CD4-positive, alpha-beta T cell treated with Interleukin-15 for 1 hour (primary cell): ENCODE results near the gene RAD51B.
A peak's percentile ranks its signal among the peaks of the same experiment; 100 is the strongest.

Experiments
- DNase-seq: peaks from one replicate; pipeline ENCODE4 v3.0.0-alpha.2; 2020

The RAD51B gene

DNA sequence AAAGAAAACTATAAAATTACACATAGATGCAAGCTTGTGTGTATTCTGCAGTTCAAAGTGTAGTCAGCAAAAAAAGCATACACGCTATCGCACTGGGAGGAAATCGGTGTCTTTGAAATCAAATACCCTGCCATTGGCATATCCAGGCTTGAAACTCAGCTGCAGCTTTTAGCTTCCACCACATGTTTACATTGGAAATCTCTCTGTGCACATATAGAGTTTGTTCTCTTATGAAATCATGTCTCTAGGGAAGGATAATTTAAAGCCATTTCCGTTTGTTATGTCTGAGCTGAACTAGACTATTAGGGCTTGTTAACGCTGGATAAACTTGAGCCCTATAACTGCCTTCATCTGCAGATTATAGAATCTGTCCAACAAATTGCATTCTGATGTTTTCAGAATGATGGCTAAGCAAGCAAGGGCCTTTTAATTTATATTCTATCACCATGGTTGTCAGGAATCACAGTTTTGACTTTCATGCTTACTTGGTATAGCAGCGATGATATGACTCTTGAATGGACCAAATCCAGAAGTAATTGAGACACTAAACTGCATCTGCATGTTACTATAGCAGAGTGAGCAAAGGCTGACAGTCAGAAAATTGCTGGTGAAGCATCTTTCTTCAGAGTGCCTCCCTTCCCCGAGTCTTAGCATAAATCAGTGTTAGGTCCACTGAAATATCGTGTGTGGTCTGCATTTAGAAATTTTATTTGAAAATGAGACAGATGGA, 530.5 kb downstream of the RAD51B start:
- no peak for DNase-seq

DNA sequence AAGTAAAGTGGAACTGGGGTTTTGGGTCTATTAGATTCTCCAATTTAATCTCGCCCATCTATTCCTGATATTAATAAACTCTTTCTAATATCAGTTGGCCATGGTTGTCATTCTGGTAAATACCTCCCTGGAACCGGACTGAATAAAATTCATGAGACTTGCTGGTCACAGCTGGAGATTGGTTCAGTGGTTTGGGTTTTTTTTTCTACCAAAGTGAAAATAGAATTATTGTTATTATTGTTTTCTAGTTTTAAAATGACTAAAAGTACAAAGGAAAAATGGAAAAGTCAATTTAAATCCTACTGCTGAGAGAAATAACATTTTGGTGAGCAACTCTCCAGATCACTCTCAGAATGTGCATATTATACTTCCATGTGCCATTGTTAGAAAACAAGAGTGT, 535.8 kb downstream of the RAD51B start:
- DNase-seq, result no peak

DNA sequence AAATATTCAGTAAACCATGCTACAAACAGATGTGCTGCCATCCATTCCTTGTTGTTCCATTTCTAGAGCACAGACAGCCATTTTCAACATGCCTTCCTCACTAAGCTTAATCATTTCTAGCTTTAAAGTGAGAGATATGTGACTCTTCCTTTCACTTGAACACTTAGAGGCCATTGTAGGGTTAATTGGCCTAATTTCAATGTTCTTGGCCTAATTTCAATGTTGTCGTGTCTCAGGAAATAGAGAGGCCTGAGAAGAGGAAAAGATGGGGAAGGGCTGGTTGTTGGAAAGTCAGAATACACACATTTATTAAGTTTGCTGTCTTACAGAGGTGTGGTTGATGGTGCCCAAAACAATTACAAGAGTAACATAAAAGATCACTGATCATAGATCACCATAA, 538.2 kb downstream of the RAD51B start:
- DNase-seq, result no peak

DNA sequence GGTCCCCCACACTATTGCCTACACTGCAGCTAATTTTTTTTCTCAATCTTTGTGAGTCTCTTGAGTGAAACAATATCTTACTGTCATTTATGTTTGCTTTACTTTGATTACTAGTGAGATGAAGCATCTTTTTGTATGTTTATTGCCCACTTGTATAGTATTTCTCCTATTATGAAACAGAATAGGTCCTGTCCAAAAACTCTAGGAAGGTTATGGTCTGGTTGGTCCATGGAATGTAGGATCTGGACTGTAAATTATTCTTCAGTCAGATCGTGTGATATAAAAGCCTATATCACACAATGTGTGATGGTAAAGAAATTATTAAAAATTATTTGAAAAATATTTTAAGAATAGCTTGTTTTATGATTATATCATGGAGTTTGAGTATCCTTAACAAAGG, 538.9 kb downstream of the RAD51B start:
- no peak for DNase-seq

- DNase-seq, result no peak
Measured at GRCh38 chr14:68359022-68359836, 539.6 kb downstream of the RAD51B start.

- no peak for DNase-seq
Measured at GRCh38 chr14:68359837-68360552, 540.4 kb downstream of the RAD51B start.

GRCh38 chr14:68361231-68361630, 541.7 kb downstream of the RAD51B start:
- DNase-seq, result no peak

DNA sequence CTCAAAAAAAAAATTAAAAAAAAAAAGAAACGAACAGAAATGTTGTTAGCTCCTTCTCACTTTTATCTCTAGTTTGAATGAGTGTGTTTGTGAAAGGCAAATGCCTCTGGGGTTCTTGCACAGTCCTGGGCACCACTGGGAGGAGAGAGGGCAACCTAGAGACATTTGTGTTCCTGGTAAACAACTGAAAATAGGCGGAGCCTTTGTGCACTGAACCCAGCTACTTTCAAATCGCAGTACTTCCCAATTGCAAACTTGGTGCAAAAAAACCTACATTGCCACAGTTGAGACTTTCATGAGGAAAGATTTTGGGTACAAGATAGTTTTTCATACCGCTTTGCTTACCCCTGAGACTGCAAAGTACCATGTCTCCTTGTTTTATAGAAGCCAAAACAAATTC, 543.3 kb downstream of the RAD51B start:
- peak; percentile 38 for DNase-seq

- DNase-seq, result no peak
Measured at GRCh38 chr14:68363466-68363842, 543.9 kb downstream of the RAD51B start.

DNA sequence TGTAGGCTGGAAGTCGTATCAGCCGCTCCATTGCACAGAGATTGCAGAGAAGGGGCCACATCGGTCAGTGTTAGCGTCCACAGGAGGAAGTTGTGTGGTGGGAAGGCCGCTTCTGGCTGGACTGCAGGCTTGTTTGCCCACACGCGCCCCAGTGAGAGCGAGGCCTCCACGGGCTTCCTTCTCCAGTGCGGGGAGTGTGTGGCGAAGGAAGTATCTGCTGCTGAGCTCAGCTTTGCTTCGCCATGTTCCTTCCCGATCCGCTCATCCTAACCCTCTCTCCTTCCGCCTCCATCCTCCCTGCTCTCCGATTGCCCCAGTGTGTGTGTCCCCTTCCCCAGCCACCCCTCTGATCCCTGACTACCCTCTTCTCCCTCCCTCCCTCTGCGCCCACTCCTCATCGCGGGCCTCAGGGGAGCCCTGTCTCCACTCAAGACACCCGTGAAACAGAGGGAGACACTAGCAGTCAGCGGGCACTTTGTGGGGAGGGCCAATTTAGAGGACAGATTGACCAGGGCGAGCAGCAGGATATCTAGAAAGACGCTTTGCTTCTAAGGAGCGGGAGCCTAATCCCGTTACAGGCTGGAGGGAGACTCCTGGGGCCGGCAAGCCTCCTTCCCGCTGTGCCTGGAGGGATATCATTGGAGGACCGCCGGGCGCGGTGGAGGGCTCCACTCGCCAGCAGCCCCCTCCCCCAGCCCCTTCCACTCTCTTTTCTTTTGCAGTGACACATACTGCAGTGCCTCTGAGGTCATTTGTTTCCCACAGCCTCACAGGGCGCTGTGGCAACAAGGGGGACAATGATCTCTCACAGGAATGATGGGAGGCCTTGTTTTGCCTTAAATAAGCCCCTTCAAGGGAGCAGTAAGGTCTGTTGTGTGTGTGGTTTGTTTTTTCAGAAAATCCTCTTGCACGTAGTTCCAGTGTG, 544.5 kb downstream of the RAD51B start:
- DNase-seq, result peak; percentile 36

GRCh38 chr14:68364792-68365192, 545.2 kb downstream of the RAD51B start:
- DNase-seq, result no peak

DNA sequence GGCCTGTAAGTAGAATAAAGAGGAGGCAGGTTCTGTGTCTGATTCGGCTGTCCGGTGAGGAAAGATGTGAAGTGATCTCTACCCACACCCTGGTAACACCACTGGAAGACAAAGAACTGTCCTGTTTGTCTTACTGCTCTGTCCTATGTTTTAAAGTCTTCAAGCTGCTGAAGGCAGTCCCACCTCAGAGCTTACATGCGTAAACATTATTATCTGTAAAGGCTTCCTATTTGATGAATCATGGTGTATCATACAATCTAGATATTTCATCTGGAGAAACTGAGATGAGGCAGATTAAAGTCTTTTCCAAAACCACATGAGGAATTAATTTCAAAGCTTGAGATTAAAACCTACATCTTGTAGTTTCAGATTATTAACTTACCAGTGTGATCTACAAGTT, 545.6 kb downstream of the RAD51B start:
- DNase-seq, result no peak

GRCh38 chr14:68366656-68367055, 547.1 kb downstream of the RAD51B start:
- no peak for DNase-seq

DNA sequence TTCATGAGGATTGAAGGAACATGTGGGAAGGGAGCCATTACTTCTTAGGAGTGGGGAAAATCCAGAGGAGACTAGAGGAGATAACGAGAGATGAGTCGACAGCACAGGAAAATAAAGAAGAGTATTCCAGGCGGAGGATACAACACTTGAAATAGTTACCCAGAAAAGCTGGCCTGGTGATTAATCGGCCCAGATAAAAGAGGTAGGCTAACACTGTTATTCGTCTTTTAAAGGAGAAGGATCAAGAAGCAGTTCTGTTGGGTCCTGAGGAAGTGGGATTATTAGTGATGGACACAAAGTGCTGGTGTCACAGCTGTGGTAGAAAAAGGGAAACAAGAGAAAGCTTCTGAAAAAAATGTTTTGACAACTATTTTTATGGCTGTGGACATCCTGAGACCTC, 548.0 kb downstream of the RAD51B start:
- no peak for DNase-seq

- DNase-seq, result no peak
Measured at GRCh38 chr14:68368850-68369249, 549.3 kb downstream of the RAD51B start.

DNA sequence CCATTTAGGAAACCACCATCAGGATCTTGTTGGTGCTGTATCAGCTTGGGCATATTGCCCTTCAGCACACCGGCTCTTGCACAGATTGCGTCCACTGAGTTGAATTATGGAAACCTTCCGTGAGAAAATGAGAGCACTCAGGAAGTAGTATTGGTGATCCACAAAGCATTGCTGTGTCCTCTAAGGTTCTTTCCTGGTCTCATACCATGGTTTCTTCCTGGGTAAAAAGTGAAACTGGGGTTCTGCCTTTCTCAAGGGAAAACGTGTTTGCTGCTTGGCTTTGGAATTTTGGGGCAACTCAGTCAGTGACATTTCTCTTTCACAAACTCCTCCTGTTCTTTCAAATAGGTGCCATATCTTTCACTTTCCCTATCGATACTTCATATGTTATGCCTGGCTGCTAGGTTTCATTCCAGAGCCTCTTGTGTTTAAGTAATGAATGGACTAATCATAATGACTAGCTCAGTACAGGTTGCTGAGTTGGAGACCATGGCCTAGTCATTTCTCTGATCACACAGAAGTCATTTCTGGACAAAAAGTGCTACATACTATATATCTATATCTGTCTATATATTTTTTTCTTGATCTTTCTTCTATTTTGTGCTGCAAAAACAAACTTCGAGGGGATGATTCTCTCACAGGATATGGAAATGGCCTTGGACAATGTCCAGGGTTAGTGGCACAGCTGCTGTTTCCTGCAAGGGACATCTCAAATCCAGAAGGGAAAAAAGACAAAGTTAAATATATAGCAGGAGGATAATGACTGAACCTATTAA, 549.9 kb downstream of the RAD51B start:
- no peak for DNase-seq

DNA sequence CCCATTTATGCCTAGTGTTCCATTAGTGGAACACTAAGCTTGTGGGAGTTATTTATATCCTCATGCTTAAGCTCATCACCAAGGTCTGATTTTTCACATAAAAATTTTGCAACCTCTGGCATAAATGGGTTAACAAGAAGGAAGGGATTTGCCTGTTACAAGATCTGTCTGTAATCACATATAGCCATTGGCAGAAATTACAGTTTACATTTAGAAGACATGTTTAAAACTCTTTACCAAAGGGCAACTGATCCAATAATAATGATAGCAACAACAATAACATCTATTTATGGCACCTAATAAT, 550.4 kb downstream of the RAD51B start:
- DNase-seq, result no peak

GRCh38 chr14:68372368-68372767, 552.8 kb downstream of the RAD51B start:
- no peak for DNase-seq

GRCh38 chr14:68373124-68373646, 553.6 kb downstream of the RAD51B start:
- no peak for DNase-seq

DNA sequence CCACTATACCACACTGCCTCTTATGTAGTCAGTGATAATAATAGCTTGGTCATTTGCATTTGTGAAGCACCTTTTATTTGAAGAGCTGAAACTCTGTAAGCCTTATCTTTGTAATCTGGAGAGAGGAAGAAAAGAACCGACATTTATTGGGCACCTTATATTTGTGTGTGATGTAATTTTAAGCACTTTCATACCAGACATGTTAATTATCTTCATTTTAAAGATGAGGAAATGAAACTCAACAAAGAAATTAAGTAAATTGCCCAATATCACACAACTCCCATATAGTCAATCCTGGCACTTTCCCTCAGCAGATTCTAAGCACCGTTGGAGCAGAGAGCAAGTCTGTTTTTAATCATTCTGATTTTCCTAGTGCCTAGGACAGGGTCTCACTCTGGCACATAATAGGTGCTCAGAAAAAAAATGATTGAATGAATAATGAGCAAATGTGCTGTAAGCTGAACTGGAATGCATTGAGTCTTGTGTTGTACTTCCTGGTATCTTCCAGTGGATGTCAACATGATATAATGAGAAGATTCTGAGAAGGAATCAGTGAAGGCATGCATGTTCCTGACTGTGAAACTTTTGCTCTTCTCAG, 554.4 kb downstream of the RAD51B start:
- no peak for DNase-seq

- no peak for DNase-seq
Measured at GRCh38 chr14:68374682-68375081, 555.1 kb downstream of the RAD51B start.
